CD4-positive, alpha-beta T cell treated with Interleukin-10 for 1 hour (primary cell): ENCODE results near the gene CRTC2.
"Not testable (repeated sequence)": the region's sequence is repeated elsewhere in the genome, so short reads cannot be mapped to it uniquely, and the experiment has no call there.

Experiments
- DNase-seq: peaks from one replicate; pipeline ENCODE4 v3.0.0-alpha.2; 2020

CRTC2 gene, protein sequence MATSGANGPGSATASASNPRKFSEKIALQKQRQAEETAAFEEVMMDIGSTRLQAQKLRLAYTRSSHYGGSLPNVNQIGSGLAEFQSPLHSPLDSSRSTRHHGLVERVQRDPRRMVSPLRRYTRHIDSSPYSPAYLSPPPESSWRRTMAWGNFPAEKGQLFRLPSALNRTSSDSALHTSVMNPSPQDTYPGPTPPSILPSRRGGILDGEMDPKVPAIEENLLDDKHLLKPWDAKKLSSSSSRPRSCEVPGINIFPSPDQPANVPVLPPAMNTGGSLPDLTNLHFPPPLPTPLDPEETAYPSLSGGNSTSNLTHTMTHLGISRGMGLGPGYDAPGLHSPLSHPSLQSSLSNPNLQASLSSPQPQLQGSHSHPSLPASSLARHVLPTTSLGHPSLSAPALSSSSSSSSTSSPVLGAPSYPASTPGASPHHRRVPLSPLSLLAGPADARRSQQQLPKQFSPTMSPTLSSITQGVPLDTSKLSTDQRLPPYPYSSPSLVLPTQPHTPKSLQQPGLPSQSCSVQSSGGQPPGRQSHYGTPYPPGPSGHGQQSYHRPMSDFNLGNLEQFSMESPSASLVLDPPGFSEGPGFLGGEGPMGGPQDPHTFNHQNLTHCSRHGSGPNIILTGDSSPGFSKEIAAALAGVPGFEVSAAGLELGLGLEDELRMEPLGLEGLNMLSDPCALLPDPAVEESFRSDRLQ

DNA sequence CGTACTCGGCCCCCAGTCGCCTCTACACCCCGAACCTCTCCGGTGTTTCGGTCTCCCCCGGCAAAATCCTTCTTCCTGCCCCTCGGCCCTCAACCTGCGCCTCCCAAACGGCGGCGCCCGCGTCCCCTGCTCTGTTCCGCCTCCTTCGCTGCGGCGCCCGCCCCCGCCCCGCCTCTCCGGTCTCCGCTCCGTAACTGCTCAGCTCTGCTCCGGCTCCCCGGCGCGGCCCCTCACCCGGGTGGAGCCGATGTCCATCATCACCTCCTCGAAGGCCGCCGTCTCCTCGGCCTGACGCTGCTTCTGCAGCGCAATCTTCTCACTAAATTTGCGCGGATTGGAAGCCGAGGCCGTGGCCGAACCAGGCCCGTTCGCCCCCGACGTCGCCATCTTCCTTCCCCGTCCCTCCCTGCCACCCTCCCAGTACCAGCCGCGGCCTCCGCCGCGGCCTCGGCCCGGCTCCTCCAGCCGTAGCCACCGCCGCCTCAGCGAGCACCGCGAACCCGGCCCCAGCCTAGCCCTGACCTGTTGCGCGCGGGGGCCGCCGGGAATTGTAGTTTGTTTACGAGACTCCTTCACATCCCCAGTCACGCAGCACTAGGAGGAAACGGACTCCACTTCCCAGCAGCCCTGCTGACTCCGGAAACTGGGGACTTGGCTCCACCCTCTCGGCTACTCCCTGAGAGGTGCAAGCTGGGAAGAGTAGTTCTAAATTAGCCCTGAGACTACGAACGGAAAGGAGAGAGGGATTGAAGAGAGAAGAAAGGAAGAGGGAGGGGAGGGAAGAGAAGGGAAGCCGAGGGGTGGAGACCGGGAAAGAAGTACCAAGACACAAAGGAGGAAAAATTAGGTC, at the start of gene CRTC2:
Gene CRTC2, minus strand, starts transcription at position 502 of the 850 bp plus-strand sequence. Its CDS starts 115 bp downstream, at position 387.
- peak; percentile 98 for DNase-seq

DNA sequence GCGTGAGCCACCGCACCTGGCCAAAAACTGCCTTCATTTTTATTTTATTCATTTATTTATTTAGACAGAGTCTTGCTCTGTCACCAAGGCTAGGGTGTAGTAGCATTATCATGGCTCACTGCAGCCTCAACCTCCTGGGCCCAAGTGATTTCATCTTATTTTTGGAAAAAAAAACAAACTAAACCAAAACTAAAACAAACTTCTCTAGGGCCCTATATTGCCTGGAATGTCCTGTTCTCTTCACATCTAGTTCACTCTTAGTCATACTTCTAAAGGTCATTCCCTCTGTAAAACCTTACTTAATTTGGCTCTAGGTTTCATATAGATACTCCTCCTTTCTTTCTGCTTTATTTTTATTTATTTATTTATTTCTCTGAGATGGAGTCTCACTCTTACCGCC, 47.7 kb upstream of the CRTC2 start:
- no peak for DNase-seq

DNA sequence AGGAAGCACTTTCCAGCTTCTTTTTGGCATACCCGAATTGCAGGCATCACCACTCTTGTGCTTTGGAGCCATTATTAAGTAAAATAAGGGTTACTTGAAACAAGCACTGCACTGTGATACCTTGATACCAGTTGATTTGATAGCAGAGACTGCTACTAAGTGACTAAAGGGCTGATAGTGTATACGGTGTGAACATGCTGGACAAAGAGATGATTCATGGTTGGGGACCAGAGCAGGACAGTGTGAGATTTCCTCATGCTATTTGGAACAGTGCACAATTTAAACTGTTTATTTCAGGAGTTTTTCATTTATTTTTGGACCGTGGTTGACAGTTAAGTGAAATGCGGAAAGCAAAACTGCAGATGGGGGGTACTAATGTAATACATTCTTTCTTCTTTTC, 42.0 kb upstream of the CRTC2 start:
- no peak for DNase-seq

DNA sequence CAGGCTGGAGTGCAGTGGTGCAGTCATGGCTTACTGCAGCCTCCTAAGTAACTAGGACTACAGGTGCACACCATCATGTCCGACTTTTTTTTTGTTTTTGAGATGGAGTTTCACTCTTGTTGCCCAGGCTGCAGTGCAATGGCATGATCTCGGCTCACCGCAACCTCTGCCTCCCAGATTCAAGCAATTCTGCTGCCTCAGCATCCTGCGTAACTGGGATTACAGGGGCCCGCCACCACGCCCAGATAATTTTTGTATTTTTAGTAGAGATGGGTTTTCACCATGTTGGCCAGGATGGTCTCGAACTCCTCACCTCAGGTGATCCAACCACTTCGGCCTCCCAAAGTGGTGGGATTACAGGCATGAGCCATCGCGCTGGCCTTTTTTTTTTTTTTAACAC, 38.5 kb upstream of the CRTC2 start:
- not testable (repeated sequence) for DNase-seq

DNA sequence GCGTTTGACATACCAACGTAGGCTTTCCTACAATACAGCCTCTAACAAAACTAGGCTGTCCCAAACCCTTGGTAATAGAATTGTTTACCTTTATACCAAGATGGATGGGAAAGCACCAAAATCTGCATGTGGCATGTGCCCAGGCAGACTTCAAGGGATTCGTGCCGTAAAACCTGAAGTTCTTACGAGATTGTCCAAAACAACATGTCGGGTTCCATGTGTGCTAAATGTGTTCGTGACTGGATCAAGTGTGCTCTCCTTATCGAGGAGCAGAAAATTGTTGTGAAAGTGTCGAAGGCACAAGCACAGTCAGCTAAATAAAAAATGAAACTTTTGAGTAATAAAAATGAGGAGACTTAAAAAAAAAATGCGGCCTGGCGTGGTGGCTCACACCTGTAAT, 37.2 kb upstream of the CRTC2 start:
- DNase-seq: no peak

DNA sequence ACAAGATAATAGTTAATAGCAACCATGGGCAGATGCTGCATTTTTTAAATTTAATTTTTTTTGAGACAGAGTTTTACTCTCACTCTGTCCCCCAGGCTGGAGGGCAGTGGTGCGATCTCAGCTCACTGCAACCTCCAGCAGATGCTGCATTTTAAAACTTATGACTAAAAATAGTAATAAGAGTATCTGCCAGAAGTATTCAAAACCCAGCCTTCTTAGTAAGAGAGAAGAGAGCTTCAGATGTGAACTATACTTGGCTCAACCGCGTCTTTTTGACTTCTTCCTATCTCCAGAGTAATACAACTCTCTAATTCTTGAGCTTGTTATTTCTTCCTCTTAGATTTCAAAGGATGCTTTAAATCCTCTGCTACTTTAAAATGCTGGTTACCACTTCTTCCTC, 36.8 kb upstream of the CRTC2 start:
- DNase-seq: no peak

DNA sequence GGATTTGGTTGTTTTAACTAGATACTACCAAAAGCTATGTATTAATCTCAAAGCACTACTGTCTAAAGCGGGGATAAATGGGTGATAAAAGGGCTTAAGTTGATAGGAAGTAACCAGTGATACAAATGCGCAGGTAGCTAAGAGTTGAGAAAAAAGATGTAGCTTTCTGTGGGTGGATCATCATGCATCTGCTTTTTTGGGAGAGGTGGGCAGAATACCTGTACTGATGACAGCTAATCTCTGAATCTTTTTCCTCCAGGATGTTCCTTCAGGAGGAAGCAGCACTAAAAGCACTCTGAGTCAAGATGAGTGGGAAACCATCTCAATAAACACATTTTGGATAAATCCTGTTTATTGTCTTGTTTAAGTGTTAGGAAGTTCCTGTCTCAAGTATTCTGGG, 33.4 kb upstream of the CRTC2 start:
- DNase-seq: no peak

DNA sequence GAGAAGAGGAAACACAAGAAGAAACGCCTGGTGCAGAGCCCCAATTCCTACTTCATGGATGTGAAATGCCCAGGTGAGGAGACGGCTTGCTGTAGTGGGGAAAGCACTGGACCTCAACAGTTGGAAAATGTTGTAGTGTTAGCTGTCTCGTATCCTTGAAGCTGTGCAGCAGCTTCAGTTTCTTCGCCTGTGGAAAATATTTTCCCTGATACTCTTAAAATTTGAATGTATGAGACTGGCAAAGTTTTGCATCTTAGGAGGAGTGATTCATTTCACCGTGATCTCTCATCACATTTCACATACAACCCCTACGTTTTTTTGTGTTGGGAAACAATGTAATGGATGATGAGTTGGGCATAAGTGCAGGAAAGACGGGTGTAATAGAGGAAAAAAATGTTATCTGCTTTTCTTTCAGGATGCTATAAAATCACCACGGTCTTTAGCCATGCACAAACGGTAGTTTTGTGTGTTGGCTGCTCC, 32.8 kb upstream of the CRTC2 start:
- no peak for DNase-seq

DNA sequence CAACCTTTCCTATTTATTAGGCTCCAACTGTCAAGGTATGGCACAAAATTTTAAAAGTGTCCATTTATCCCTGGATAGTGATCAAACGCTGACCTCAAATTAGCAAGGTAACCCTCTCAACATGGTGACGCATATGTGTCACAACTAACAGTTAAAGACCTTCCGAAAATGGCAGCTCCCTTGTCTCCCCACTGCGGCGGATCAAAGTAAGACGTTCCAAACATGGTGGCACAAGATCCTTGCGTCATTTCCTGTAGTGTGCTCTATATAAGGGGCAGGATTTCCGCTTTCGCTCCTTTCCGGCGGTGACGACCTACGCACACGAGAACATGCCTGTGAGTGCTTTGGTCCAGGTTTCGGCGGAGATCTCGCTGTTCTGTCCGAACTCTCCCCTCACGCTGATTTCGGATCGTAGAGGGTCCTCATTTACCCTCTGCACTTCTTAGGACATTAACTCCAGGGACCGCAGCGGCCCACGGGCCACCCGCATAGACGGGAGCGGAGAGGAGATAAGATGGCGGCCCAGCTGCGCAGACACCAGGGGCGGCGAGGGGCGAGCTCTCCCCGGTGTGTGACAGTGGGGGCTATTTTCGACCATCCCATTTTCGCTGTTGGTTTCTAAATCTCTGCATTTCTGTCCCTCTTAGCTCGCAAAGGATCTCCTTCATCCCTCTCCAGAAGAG, 32.2 kb upstream of the CRTC2 start, which contains the start of gene RPS27:
Gene RPS27, plus strand, starts transcription at position 295 of the 683 bp plus-strand sequence. Its CDS starts 35 bp downstream, at position 330.
- DNase-seq: peak; percentile 96

DNA sequence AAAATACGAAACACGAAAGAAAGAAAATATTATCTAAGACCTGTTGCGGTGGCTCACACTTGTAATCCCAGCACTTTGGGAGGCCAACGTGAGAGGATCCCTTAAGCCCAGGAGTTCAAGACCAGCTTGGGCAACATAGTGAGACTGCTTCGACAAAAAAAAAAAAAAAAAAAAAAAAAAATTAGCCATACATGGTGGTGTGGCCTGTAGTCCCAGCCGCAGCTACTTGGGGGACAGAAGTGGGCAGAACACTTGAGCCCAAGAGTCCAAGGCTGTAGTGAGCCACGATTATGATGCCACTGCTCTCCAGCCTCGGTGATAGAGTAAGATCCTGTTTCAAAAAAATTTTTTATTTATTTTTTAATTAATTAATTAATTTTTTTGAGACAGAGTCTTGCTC, 29.2 kb upstream of the CRTC2 start:
- no peak for DNase-seq

DNA sequence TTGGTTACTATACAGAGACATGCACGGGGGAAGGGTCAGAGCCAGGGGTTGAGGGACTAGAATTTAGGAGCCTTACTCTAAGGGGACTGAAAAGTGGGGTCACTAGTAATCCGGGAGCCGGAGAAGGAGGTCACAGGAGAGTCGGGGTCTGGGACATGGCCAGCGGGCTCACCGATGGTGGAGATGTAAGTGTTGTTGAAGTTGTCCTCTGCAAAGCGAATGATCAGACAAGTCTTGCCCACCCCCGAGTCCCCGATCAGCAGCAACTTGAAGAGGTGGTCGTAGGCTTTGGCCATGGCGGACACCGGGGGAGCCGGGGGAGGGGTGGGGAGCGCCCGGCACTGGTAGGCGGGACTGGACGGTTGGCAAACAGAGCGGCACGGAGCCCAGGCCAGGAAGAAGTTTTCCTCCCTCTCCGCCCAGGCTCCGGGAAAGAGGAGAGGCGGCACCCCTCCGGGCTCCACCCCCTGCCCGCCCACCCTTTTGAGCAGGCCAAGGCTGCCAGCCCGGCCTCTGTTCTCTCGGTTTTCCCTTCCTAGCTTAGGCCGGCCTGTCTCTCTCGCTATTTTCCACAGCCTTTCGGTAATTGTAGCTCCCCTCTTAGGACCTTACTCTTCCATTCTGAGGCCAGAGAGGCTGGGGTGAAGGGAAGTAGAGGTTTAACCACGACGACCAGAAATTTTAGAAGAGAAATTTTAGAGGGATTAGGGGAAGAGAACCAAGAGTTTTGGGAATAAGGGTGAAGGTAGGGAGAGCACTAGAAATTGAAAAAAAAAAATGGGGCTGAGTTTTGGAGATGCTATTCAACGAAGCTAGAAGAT, 27.7 kb upstream of the CRTC2 start, which contains the start of gene RAB13:
Gene RAB13, minus strand, starts transcription at position 399 of the 821 bp plus-strand sequence. Its CDS starts 103 bp downstream, at position 296.
- no peak for DNase-seq

DNA sequence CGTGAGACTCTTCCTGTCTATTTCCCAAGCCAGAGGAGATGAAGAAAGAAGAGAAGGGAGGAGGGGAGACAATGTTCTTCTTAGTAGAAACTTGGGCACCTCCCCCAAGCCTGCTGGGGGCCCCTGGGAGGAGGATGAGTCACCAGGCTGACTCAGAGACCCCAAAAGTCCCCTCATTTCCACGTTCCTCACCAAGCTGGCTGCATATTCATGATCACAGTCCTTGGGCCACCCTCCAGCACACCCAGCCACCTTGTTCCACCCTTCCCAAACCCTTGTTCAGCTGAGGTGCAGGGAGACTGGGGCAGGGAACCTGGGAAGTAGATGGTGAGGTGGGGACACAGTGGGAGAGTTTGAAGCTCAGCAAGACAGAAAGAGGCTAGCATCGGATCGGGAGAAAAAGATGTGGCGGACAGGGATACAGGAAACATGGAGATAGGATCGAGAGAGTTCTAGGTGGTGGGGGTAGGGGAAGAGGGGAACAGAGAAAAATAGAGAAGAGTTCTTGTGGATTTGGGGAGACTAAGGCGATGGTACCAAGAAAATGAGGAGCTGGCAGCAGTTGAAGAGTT, 27.0 kb upstream of the CRTC2 start:
- no peak for DNase-seq

DNA sequence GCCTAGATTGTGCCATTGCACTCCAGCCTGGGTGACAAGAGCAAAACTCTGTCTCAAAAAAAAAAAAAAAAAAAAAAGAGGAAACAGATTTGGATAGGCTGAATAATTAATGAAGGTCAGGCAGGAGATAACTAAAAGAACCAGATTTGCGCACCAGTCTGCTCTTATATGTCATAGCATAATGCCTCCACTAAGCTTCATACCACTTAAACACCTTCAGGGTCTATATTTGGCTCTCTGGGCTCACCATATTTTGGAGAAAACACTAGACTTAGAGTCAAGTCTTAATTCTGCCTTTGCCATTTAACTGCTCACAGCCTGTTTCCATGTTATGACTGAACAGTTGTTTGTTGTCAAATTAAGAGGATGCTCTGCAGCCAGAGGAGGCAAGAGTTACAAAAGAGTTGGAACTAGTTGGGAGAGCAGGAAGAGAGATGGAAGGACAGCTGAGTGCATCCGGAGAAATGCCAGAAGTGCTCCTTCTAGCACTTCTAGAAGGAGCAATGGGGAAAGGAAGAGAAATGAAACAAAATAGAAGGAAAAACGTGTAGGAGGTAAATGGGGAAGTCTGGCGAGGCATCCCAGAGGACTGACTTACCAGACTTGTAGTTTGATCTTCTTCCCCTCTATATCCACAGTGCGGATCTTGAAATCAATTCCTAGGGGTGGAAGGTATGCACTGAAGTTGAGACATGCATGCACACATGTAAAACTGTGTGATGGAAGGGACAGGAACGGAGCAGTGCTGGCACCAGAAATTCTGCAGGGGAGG, 25.9 kb upstream of the CRTC2 start:
- DNase-seq: no peak

DNA sequence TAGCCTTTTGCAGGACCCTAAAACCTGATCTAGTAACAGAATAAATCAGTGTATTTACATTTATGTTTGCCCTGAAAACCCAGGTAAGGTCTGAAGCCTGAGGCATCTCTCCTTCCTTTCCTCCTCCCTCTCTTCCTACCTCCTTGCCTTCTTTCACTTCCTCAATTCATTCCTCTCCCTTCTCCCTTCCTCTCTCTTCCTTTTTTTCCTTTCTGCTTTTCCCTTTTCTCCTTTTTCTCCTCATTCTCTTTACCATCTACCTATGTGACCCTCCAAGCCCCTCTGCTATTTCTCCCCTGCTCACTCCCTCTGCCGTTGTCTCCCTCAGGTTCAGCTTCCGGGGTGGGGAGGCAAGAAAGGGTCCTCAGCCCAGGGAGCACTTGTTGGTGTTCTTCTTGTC, 23.3 kb upstream of the CRTC2 start:
- DNase-seq: not testable (repeated sequence)

DNA sequence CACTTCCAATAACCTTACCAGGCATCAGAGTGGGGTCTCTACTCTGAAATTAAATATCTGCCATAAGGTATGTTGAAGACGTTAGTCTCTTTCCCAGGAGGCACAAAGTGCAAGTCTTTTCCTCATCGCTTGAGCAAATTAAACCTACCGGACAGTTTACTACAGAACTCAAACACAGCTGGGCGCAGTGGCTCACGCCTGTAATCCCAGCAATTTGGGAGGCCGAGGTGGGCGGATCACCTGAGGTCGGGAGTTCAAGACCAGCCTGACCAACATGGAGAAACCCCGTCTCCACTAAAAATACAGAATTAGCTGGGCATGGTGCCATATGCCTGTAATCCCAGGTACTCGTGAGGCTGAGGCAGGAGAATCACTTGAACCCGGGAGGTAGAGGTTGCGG, 20.7 kb upstream of the CRTC2 start:
- not testable (repeated sequence) for DNase-seq

DNA sequence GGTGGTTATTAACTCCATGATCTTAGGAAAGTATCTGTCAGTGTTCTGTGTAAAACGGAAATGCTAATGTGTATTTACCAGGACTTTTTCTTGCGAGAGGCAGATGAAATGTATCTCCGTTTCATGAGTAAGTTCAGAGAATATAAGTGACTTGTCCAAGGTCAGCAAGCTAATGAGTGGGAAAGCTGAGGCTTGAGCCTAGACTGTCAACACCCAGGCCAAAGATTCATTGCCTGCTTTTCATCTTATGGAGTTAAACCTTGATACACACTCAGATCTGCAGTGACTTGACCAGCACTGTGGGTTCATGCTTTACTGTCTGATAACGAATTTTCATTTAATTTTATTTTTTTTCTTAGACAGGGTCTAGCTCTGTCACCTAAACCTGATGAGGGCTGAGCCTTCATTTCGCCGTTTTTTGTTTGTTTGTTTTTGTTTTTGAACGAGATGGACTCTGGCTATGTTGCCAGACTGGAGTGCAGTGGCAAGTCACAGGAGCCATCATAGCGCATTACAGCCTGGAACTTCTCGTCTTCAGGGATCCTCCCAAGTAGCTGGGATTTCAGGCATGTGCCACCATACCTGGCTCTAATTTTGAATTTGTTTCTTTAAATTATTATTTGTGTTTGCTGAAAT, 20.0 kb upstream of the CRTC2 start:
- no peak for DNase-seq

DNA sequence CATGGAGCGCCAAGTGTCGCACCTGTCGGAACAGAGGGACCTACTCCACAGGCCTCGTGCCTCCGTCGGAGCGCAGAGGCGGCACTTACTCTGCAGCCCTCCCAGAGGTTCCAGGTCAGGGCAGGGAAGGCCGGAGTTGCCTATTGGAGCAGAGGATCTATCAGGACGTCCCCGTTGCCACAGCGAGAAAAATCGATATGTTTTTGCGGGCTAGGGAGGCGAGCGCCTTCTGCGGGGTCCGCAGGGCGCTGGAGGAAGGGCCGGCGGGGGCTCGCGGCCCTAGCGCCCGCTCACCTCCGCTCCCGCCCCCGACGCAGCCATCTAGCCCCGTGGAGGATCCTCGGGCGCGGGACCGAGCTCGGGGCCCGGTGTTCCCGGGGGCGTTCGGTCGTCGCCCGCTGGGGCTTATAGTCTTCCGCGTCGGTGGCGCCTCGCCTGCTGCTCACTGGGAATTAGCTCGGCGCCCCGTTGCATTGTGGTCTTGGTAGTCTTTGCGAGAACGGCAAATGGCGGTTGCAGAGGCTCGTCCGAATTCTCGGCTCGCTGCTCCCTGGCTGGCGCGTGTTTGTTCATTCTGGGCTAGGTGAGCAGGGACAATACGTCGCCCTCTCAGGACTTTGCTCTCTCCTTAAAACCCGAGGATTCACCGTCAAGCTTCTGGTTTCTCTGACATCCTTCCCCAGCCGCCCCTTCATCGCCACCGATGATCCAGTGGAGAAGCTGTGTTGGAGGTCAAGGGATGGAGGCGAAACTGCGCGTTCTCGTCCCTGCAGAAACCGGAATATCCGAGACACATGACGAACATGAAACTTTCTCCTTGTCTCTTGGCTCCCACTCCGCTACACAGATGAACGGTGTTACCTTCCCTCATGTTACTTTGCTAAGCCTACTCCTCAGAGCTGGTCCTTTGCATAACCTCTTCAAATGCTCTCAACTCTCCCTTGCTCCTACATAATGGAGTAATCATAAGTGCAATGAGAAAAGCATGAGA, 19.1 kb upstream of the CRTC2 start, which contains the start of gene JTB:
Gene JTB, minus strand, starts transcription at position 425 of the 991 bp plus-strand sequence. Its CDS starts 422 bp downstream, at position 3.
- peak; percentile 87 for DNase-seq

DNA sequence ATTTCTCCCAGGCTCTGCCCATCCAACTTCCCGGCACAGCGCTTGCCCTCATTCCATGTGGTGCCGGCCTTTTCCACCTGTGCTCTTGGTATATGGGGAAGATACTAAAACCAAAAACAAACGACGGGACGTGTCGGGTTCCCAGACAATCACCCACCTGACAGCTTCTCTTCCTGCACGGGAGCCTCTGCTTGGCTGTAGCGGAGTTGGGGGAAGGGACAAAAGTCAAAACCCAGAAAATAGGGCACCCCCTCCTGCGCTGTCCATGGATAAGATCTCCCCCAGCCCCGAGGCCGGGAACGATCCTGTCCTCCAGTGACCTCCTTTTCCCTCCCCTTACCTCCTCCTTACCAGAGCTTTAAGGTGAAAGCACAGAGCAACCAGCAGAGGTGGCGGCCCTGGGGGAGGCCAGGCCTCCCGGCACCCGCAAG, 18.4 kb upstream of the CRTC2 start:
- DNase-seq: no peak
